RWPE1 (cell line): ENCODE measurements around the gene IQGAP3.

Experiments used
- CTCF ChIA-PET: fragments of 350-600 bp; sonication (Branson Sonifier 250); formaldehyde crosslinking; extraction: SDS; loops from one replicate; lab custom pipeline; 2021; lab: Yijun Ruan, JAX
- POLR2A ChIA-PET: fragments of 400-600 bp; formaldehyde crosslinking; extraction: SDS; loops from one replicate; lab custom pipeline; 2020; ENCODE audit warnings: antibody characterized with exemption; ENCODE audit not compliant: low non-redundant PET; lab: Yijun Ruan, JAX
- DNase-seq: peaks from one replicate; pipeline ENCODE4 v3.0.0; 2012; ENCODE audit warnings: low spot score
- H3K27ac ChIP-seq: fragments of 450-650 bp; 2 replicates; pipeline ENCODE4 v1.5.1; 2017
- TF ChIP-seq, protein P1 (sequence below): fragments of 450-650 bp; conservative IDR thresholded peaks from 2 replicates; pipeline ENCODE4 v1.5.1; 2017; ENCODE audit warnings: low read depth, mild to moderate bottlenecking

The IQGAP3 gene

DNA sequence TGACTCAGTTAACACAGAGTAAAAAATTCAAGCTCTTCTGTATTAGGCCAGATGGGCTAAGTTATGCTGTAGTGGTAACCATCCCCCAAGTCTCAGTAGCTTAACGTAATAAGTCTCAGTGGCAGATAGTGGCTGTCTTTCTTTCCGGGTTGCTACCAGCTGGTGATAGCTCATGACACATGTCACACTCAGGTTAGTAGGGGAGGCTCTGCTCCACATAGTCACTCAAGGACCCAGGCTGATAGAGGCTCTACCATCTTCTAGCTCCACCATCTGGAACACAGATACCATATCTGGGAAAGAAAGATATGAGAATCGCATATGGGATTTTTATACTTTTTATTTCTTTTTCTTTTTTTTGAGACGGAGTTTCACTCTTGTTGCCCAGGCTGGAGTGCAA, 55.5 kb downstream of the IQGAP3 start:
- ChIA-PET POLR2A (no interaction called here), CTCF (interaction anchor here (0.7 kb wide), 1 partner anchor 39 kb away, joined by 3 read pairs; no protein-coding TSS in a partner anchor)
- TF ChIP-seq, protein P1, sequence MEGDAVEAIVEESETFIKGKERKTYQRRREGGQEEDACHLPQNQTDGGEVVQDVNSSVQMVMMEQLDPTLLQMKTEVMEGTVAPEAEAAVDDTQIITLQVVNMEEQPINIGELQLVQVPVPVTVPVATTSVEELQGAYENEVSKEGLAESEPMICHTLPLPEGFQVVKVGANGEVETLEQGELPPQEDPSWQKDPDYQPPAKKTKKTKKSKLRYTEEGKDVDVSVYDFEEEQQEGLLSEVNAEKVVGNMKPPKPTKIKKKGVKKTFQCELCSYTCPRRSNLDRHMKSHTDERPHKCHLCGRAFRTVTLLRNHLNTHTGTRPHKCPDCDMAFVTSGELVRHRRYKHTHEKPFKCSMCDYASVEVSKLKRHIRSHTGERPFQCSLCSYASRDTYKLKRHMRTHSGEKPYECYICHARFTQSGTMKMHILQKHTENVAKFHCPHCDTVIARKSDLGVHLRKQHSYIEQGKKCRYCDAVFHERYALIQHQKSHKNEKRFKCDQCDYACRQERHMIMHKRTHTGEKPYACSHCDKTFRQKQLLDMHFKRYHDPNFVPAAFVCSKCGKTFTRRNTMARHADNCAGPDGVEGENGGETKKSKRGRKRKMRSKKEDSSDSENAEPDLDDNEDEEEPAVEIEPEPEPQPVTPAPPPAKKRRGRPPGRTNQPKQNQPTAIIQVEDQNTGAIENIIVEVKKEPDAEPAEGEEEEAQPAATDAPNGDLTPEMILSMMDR = no peak
- H3K27ac ChIP-seq = no peak overlapping the region
- no peak for DNase-seq

DNA sequence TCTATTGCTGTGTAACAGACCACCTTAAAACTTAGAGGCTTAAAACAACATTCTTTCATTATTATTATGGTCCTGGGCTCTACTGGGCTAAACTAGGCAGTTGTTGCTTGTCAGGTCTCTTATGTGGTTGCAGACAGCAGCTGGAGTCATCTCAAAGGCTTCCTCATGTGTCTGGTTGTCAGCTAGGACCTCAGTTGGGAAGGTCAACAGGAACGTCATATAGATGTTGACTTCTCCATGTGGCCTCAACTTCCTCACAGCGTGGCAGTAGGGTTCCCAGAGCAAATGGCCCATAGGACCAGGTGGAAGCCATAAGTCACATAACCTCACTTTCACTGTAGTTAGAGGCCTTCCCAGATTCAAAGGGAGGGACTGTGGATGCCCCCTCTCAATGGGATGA, 56.4 kb downstream of the IQGAP3 start:
- CTCF ChIA-PET = interaction anchor here (0.7 kb wide), 1 partner anchor 40 kb away, joined by 3 read pairs; no protein-coding TSS in a partner anchor
- H3K27ac ChIP-seq = no peak overlapping the region
- TF ChIP-seq, protein P1 = no peak
- POLR2A ChIA-PET = no interaction called here
- no peak for DNase-seq

DNA sequence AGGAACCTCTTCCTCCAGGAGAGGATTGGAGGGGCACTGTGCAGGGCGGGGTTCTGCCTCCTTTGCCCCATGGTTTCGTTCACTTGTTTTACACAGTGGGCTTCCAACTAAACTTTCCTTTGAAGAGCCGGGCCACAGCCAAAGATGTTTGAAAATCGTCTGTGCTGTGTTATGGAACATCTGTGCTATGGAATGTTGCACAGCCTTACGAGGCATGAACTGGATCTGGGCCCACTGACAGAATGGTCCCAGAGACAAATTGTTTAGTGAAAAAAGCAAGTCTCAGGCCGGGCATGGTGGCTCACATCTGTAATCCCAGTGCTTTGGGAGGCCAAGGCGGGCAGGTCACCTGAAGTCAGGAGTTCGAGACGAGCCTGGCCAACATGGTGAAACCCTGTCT, 59.2 kb downstream of the IQGAP3 start:
- H3K27ac ChIP-seq = no peak overlapping the region
- DNase-seq = no peak
- ChIA-PET POLR2A (no interaction called here), CTCF (no interaction called here)
- TF ChIP-seq, protein P1 = no peak

DNA sequence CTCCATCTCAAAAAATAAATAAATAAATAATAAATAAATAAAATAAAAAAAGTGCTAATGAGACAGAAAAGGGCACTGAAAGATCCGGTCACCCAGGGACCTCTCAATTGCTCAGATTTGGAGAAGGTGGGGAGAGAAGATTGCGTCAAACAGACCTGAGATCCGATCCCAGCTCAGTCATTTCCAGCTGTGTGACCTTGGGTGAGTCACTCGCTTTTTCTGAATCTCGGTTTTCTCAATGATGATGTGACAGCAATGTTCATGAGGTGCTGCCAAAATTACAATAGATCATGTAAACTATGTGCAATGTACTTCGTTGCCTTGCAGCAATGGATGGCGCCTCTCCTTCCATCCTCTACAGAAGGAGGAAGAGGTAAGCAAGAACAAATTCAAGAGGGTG, 60.7 kb downstream of the IQGAP3 start:
- TF ChIP-seq, protein P1 = no peak
- CTCF ChIA-PET = no interaction called here
- POLR2A ChIA-PET = no interaction called here
- DNase-seq = no peak
- H3K27ac ChIP-seq = peak overlapping the region; percentile 81

DNA sequence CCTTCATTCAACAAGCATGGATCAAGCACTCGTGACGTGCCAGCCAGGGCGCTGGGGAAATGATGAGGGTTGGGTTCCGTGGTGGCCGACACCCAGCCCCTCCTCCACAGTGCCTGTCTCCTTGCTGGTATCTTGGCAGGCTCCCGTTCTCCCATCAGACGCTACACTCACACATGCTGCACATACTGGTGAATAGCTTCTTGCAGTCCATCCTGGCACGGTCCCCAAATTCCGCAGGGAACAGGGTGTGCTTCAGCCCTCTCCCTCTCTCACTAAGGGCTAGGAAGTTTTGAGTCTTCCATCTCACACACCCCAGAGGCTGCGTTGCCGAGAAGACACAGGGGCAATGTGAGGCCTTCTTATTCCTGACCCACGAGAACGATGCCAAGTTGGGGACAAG, 61.7 kb downstream of the IQGAP3 start:
- ChIA-PET CTCF (no interaction called here), POLR2A (no interaction called here)
- TF ChIP-seq, protein P1 = no peak
- no peak for DNase-seq
- H3K27ac ChIP-seq = peak overlapping the region; percentile 81

DNA sequence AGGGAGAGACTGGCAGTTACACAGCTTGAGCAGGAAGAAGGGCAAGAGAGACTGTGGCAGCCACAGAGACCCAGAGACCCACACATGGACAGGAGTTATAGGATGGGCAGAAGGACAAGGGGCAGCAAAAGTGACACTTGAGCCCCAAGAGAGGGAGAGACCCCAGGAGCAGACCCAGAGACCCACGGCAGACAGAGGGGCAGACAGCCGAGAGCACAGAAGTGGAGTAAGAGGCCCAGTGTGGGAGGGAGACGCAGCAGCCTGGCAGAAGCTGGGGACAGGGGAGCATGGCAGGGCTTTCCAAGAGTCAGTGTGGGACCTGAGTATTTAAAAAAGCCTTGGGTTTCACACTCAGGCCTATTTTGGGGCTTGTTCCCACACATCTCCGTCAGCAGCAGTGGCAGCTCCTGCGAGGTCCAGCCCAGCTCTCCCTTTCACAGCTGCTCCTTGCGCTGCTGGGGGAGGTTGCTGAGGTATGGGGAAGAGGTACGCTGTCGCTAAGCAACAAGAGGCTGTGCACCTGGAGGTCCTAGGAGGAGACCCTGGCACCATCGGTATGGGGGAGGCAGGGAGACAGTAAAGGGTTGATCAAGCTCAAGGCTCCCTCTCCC, 62.8 kb downstream of the IQGAP3 start:
- no peak for DNase-seq
- CTCF ChIA-PET = no interaction called here
- POLR2A ChIA-PET = interaction anchor here (0.6 kb wide), 1 partner anchor 23 kb away, joined by 6 read pairs; no protein-coding TSS in a partner anchor
- H3K27ac ChIP-seq = peak overlapping the region; percentile 81
- TF ChIP-seq, protein P1 = no peak
